GM10266 (cell line): ENCODE measurements around the gene C6orf118.

Experiments used
- DNase-seq: peaks from one replicate; pipeline ENCODE4 v3.0.0; 2012; ENCODE audit errors: extremely low spot score
- CTCF ChIP-seq: IDR thresholded peaks from 2 replicates; pipeline ENCODE4 v1.5.1; 2012; ENCODE audit warnings: mild to moderate bottlenecking, low read depth; ENCODE audit not compliant: control insufficient read depth, insufficient read depth; ENCODE audit errors: missing control alignments

C6orf118 gene

DNA sequence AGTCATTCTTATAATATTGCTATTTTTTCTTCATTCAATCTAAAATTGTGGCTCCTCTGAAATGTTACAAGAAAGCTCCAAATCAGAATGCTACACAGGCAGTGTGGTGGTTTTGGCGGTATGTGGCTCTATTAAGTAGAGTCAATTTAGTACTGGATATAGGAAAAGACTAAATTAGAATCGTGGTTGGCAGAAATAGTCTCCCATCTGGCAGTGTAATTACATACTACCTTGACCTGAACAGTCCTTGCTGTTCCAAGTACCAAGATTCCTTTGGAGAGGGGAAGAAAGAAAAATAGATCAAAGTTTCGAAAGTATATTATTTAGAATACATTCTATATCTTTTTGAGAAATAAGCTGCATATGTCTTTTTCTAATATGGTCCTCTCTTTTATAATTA is 78.2 kb downstream of the C6orf118 start:
- no peak for DNase-seq
- no peak for TF ChIP-seq CTCF
